KMS-11 (cell line): ENCODE results near the gene PEX14.

Experiments used
- H2AFZ ChIP-seq: fragments of 200-600 bp; sonication (generic); 2 replicates; pipeline ENCODE4 v1.6.1; 2016; ENCODE audit warnings: antibody characterized with exemption, mixed run types, low read depth
- H3K27ac ChIP-seq: fragments of 200-600 bp; sonication (generic); 2 replicates; pipeline ENCODE4 v1.6.1; 2016; ENCODE audit warnings: mild to moderate bottlenecking, mixed run types
- H3K27me3 ChIP-seq: fragments of 200-600 bp; sonication (generic); 2 replicates; pipeline ENCODE4 v1.6.1; 2017; ENCODE audit warnings: mild to moderate bottlenecking, low read depth, mixed run types, moderate library complexity; ENCODE audit not compliant: insufficient read depth
- H3K36me3 ChIP-seq: fragments of 200-600 bp; sonication (generic); 2 replicates; pipeline ENCODE4 v1.6.1; 2017; ENCODE audit warnings: mild to moderate bottlenecking, mixed run types; ENCODE audit not compliant: insufficient read depth
- H3K4me1 ChIP-seq: fragments of 200-600 bp; sonication (generic); 2 replicates; pipeline ENCODE4 v1.6.1; 2016; ENCODE audit warnings: mild to moderate bottlenecking, low read depth, mixed run types; ENCODE audit not compliant: poor library complexity, severe bottlenecking
- H3K4me2 ChIP-seq: fragments of 200-600 bp; sonication (generic); 2 replicates; pipeline ENCODE4 v1.7.0; 2016; ENCODE audit warnings: mild to moderate bottlenecking, mixed run types
- H3K4me3 ChIP-seq: fragments of 200-600 bp; sonication (generic); IDR thresholded peaks from 2 replicates; pipeline ENCODE4 v1.6.1; 2017; ENCODE audit warnings: low read depth, low read length, mixed read lengths; ENCODE audit not compliant: insufficient read depth
- H3K79me2 ChIP-seq: fragments of 200-600 bp; sonication (generic); 2 replicates; pipeline ENCODE4 v1.6.1; 2016; ENCODE audit warnings: low read depth, mixed run types; ENCODE audit not compliant: insufficient read depth
- H3K9ac ChIP-seq: fragments of 200-600 bp; sonication (generic); 2 replicates; pipeline ENCODE4 v1.6.1; 2016; ENCODE audit warnings: mild to moderate bottlenecking, mixed run types
- H4K20me1 ChIP-seq: fragments of 200-600 bp; sonication (generic); 2 replicates; pipeline ENCODE4 v1.6.1; 2016; ENCODE audit warnings: mild to moderate bottlenecking, mixed run types; ENCODE audit not compliant: insufficient read depth
- TF ChIP-seq, protein P1 (sequence below): fragments of 200-600 bp; sonication (generic); conservative IDR thresholded peaks from 2 replicates; pipeline ENCODE4 v1.6.1; 2017; ENCODE audit warnings: low read depth, mild to moderate bottlenecking, antibody characterized with exemption, low read length, moderate library complexity, mixed read lengths

Gene PEX14

DNA sequence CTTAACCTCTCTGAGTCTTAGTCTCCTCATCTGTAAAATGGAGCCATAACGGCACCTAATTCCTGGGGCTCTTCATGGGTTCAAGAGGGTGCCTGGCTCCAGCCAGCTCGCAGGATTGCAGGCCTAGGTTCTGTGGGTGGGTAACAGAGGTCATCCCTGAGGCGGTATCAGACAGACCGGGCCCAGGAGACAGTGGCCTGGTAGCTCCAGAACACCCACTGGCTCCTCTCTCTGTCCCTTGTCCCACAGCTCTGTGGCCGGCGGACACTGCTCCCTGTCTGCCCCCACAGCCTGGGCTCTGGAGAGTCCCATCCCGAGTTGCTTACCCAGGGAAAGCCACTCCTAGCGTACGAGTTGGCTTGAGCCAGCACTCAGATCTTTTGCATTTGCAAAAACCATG lies 150.3 kb downstream of the PEX14 start:
- Histone ChIP-seq H3K4me2 (no peak overlapping the region), H3K27ac (no peak overlapping the region), H3K79me2 (no peaks in the 10 kb centered on the region), H2AFZ (no peak overlapping the region), H3K27me3 (no peaks in the 10 kb centered on the region), H3K36me3 (no peaks in the 10 kb centered on the region), H3K9ac (no peak overlapping the region), H3K4me1 (no peaks in the 10 kb centered on the region), H3K4me3 (no peak overlapping the region), H4K20me1 (no peaks in the 10 kb centered on the region)
- TF ChIP-seq, protein P1, sequence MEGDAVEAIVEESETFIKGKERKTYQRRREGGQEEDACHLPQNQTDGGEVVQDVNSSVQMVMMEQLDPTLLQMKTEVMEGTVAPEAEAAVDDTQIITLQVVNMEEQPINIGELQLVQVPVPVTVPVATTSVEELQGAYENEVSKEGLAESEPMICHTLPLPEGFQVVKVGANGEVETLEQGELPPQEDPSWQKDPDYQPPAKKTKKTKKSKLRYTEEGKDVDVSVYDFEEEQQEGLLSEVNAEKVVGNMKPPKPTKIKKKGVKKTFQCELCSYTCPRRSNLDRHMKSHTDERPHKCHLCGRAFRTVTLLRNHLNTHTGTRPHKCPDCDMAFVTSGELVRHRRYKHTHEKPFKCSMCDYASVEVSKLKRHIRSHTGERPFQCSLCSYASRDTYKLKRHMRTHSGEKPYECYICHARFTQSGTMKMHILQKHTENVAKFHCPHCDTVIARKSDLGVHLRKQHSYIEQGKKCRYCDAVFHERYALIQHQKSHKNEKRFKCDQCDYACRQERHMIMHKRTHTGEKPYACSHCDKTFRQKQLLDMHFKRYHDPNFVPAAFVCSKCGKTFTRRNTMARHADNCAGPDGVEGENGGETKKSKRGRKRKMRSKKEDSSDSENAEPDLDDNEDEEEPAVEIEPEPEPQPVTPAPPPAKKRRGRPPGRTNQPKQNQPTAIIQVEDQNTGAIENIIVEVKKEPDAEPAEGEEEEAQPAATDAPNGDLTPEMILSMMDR: no peak

DNA sequence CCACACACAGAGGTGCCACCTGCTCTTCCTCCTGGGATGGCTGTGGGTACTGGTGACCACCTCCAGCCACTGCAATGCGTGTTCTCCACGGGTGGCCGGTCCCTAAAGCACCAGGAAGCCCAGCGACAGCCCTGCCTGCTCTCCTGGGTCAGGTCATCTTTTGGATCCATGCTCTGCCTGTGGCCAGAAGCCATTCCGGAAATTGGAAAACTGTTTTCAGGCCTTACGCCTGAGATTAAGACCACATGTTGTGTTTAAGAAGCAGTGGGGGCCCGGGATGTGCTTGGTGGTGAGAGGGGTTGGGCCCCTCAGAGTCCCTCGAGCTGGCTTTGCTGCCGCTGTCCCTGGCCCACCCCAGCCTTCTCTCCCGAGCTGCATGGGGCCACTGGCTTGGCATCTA lies 150.8 kb downstream of the PEX14 start:
- no peak overlapping the region for H3K27ac ChIP-seq
- no peak overlapping the region for H3K4me2 ChIP-seq
- no peaks in the 10 kb centered on the region for H3K27me3 ChIP-seq
- no peaks in the 10 kb centered on the region for H3K79me2 ChIP-seq
- H3K4me3 ChIP-seq: no peak overlapping the region
- H4K20me1 ChIP-seq: no peaks in the 10 kb centered on the region
- no peak overlapping the region for H3K9ac ChIP-seq
- TF ChIP-seq, protein P1: no peak
- H2AFZ ChIP-seq: no peak overlapping the region
- H3K4me1 ChIP-seq: no peaks in the 10 kb centered on the region
- no peaks in the 10 kb centered on the region for H3K36me3 ChIP-seq

- Histone ChIP-seq H3K9ac (no peak overlapping the region), H3K36me3 (no peaks in the 10 kb centered on the region), H3K79me2 (no peaks in the 10 kb centered on the region), H3K4me2 (no peak overlapping the region), H4K20me1 (no peaks in the 10 kb centered on the region), H3K4me3 (no peak overlapping the region), H3K27ac (no peak overlapping the region), H3K4me1 (no peaks in the 10 kb centered on the region), H2AFZ (no peak overlapping the region), H3K27me3 (no peaks in the 10 kb centered on the region)
- TF ChIP-seq, protein P1: no peak
These were observed 151.5 kb downstream of the PEX14 start for GRCh38 chr1:10626131-10626731.

GRCh38 chr1:10626791-10627410 lies 152.2 kb downstream of the PEX14 start:
- Histone ChIP-seq H3K27ac (no peak overlapping the region), H2AFZ (no peak overlapping the region), H4K20me1 (no peaks in the 10 kb centered on the region), H3K27me3 (no peaks in the 10 kb centered on the region), H3K9ac (no peak overlapping the region), H3K4me2 (no peak overlapping the region), H3K4me1 (no peaks in the 10 kb centered on the region), H3K79me2 (no peaks in the 10 kb centered on the region), H3K4me3 (no peak overlapping the region), H3K36me3 (no peaks in the 10 kb centered on the region)
- TF ChIP-seq, protein P1: no peak
